ENCODE results near the gene RNPS1. TPM values are rescaled to one million over a fixed set of nuclear protein-coding genes. Genes with fewer than 3 reads are reported as not detected.

Gene RNPS1
- total and polyA plus RNA-seq, 9 of the 15 experiments (the other 6 are each of a cell fraction or from before 2014, with no cell fraction given) = 44.9 to 338 (median 202) TPM

GRCh38 chr16:2267913-2268666, at the start of gene RNPS1 (continued):
- TF ChIP-seq MCM2 (IDR thresholded peaks at IDR 0.05; ENCODE audit: low read depth) (no peak), ZNF830 (CRISPR knock-in tag; IDR thresholded peaks at IDR 0.05) (no peak), CLOCK (CRISPR knock-in tag; IDR thresholded peaks at IDR 0.05; ENCODE audit: borderline replicate concordance) (no peak), ZC3H11A (IDR thresholded peaks at IDR 0.05; ENCODE audit: low read depth, low read length) (no peak), SAFB (IDR thresholded peaks at IDR 0.05; ENCODE audit: borderline replicate concordance, low read depth, low read length) (peak; percentile 87), ZBTB2 (IDR thresholded peaks at IDR 0.05) (peak; percentile 18; the same call in 1 of the 2 replicates), CBFB (CRISPR knock-in tag; IDR thresholded peaks at IDR 0.05) (peak; percentile 69; the same call in 1 of the 2 replicates), TRIM28 (IDR thresholded peaks at IDR 0.05) (peak; percentile 31; the same call in 1 of the 2 replicates), ZNF12 (CRISPR knock-in tag; IDR thresholded peaks at IDR 0.05) (no peak), NFYB (IDR thresholded peaks at IDR 0.05; ENCODE audit: extremely low read depth, insufficient read length) (no peak), BHLHE40 (IDR thresholded peaks at IDR 0.05; ENCODE audit: low read length) (0 out of 2 replicates have a peak, but pooled peaks have one; percentile 2), ILK (tag; IDR thresholded peaks at IDR 0.05; ENCODE audit: borderline replicate concordance, low read depth) (no peak), MCM5 (IDR thresholded peaks at IDR 0.05; ENCODE audit: low read depth) (no peak), ZNF143 (CRISPR knock-in tag; IDR thresholded peaks at IDR 0.05) (0 out of 2 replicates have a peak, but pooled peaks have one; percentile 16), SMAD4 (CRISPR knock-in tag; conservative IDR thresholded peaks at IDR 0.05) (peak; percentile 88), L3MBTL2 (IDR thresholded peaks at IDR 0.05) (peak; percentile 89), TAF15 (IDR thresholded peaks at IDR 0.05; ENCODE audit: low read depth, low read length) (no peak), MCM7 (IDR thresholded peaks at IDR 0.05) (no peak), FOXJ2 (tag; IDR thresholded peaks at IDR 0.05) (no peak), CBX1 (IDR thresholded peaks at IDR 0.05; ENCODE audit: low read depth) (peak; percentile 57; the same call in 1 of the 2 replicates), DIDO1 (tag; IDR thresholded peaks at IDR 0.05; ENCODE audit: low read depth) (peak; percentile 79), ZBTB9 (CRISPR knock-in tag; IDR thresholded peaks at IDR 0.05) (peak; percentile 79; the same call in 1 of the 2 replicates), RBM34 (IDR thresholded peaks at IDR 0.05; ENCODE audit: borderline replicate concordance, insufficient read depth, low read length) (no peak), HMBOX1 (IDR thresholded peaks at IDR 0.05) (no peak)

Data from K562 (cell line).